Stimulated activated CD8-positive, alpha-beta memory T cell treated with anti-CD3 and anti-CD28 coated beads, Interleukin-12 subunit alpha, Interleukin-12 subunit beta, amount 100 ng/mL, for 24 hours (primary cell): ENCODE measurements around the gene MADD.
"Not testable (repeated sequence)": the region's sequence is repeated elsewhere in the genome, so short reads cannot be mapped to it uniquely, and the experiment has no call there.

Experiments
- DNase-seq: peaks from one replicate; pipeline ENCODE4 v3.0.0-alpha.2; 2020; ENCODE audit errors: extremely low read depth

The MADD gene

GRCh38 chr11:47318166-47318565 is 48.2 kb downstream of the MADD start:
- no peak for DNase-seq

- no peak for DNase-seq
Observed at GRCh38 chr11:47324520-47324919, 54.6 kb downstream of the MADD start.

DNA sequence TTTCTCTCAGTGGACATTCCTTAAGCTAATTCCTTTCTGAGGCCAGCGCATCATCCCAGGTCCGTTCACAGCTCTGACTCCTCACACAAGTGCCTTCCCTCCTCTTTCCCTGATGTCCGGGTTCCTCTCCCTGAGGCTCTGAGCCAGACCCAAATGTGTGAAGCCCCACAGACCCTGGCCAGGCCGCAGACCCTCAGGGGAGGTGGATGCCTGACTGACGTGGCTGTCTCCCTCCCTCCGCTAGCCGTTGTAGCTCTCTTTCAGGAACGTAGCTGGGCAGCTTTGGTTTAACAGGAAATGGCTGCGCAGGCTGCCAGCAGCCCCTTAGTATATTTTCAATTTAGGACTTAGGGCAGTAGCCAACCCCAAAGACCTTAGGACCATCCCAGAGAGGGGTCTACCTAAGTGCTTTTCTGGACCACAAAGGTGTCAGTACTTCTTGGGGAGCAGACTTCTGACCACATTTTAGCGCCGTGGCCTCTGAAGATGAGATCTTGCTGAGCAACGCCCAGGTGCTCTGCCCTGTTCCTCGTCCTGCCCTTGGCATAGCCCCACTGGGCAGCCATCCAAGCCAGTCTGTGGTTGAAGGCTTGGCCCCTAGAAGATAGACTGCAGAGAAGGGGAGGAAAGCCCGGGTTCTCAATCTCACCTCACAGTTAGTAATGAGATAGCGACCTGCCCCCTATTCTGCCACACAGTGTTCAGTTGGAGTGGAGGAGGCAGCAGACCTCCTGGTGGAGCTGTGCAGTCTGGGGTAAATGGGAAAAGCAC is 55.5 kb downstream of the MADD start:
- DNase-seq: no peak

- DNase-seq: no peak
Observed at GRCh38 chr11:47326198-47326597, 56.3 kb downstream of the MADD start.

DNA sequence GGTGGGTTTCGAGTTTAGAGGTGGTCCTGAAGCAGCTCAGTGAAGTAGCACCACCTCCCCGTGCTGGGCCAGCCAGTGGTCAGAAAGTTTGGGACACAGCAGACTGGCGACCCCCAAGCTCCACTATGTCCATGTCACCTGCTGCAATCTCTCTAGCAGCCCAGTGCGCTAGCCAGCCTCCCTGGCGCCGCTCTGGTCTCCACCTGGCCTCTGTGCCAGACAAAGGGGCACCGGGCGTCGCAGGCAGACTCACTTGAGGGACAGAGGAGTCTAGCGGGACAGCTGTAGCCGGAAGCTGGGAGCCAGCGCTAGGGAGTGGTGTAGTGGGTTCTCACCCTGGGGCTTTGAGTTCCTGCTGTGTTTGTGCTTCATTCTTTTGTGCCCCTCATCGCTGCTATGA is 57.1 kb downstream of the MADD start:
- no peak for DNase-seq

DNA sequence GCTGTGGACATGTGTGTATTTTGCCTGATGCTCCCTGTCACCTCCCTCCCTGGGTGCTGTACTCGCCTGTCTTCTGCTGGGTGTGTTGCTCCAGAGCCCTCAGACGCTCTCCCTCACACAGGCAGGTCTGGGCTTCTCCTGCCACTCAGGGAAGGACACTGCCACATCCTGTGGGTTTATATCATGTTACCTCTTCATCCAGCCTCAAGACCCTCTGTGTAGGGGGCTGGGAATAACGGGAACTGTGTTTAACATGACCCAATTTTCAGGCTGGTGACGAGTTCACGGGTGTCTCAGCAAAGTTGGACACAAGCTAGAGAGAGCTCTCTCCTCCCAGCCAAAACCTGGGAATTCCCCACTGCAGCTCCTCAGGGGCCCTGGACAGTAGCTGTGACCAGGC is 58.0 kb downstream of the MADD start:
- no peak for DNase-seq

GRCh38 chr11:47328449-47329390 is 58.8 kb downstream of the MADD start:
- DNase-seq: no peak

GRCh38 chr11:47329431-47329986 is 59.6 kb downstream of the MADD start:
- no peak for DNase-seq

- no peak for DNase-seq
Observed at GRCh38 chr11:47329987-47330931, 60.3 kb downstream of the MADD start.

DNA sequence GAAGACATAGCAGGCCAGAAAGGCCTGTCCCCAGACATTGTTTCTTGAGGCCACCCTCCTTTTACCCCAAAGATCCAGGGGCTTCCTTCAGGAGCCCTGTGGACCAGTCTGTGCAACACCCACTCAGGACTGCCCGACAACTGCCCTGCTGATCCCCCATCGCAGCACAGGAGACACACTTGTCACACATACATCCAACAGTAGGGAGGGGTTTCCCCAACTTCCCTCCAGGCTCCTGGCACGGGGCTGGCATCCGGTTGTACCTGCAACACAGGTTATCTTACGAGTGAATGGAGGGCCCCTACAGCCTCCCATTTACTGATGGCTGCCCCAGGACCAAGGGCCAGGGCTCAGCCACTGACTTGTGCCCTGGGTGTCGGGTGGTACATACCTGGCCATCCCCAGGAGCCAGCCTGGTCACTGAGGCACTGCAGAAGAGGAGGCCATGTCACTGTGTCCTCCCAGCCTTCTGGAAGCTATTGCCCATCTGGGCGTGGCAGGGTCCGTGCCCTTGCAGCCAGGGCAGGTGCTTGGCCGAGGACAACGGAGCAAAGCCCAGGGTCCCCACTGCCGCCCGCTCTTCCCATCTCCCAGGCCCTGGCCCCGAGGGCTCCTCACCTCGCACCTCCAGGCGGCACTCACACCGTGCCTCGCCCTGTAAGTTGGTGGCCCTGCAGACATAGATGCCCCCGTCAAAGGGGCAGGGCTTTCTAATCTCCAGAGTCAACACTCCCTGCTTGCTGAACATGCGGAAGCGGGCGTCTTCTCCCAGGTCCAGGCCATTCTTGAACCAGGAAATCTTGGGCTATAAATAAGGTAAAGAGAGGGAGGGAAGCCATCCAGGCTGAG is 61.7 kb downstream of the MADD start:
- DNase-seq: no peak

GRCh38 chr11:47332303-47332711 is 62.4 kb downstream of the MADD start:
- DNase-seq: no peak

- no peak for DNase-seq
Observed at GRCh38 chr11:47332791-47333525, 63.0 kb downstream of the MADD start.

DNA sequence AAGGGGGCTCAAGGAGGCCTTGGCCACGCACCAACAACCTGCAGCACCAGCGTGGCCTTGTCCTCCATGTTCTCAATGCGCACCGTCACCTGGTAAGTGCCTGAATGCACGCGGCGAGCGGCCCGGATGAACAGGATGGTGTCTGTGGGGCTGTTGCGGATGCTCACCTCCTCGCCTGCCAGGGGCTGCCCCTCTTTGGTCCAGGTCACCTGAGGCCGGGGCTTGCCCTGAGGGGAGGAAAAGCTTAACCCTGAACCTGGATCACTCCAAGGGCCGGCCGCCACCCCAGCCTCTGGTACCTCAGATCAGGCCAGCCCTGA is 63.6 kb downstream of the MADD start:
- no peak for DNase-seq

DNA sequence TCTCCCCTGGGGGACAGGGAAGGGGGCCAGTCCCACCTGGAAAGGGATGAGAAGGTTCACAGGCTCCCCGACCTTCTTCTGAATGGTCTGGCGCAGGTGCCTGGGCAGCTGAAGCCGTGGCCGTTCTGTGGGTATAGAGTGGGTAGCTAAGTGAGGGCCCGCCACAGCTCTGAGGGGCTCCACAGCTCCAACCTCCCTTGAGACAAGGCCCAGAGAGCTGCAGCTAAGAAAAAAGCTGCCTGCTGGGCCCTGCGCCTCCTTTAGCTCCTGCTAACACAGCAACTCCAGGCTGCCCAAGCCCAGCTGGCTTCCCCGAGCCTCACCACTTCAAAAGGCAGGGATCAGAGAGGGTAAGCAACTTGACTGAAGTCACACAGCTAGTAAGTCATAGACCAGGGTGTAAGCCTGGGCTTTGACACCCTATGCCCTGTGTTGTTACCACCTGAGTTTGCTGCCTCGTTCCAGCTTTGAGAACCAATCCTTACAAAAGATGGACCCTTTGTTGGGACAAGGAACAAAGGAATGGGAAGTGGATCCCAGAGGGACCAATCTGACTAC is 64.0 kb downstream of the MADD start:
- no peak for DNase-seq

DNA sequence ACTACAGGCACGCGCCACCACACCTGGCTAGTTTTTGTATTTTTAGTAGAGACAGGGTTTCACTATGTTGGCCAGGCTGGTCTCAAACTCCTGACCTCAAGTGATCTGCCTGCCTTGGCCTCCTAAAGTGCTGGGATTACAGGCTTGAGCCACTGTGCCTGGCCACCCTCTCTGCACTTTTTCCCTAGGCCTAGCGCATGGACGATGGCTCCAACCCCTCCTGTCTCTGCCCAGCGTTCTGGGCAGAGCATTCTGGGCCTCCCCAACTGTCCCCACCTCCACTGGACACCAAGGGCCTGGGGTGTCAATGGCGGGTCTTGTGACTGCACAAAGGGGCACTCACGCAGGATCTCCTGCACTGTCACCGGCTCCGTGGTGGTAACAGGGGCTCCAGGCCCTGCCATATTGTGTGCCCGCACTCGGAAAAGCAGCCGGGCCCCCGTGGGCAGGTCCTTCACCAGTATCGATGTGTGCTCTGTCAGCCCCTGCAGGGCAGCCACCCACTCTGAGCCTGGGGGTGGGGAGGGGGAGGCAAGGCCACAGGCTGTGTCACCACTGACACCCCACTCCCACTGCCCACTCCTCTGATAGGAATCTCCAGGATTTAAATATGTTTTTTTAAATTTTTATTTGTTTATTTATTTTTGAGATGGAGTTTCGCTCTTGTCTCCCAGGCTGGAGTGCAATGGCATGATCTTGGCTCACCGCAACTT is 64.9 kb downstream of the MADD start:
- not testable (repeated sequence) for DNase-seq

GRCh38 chr11:47335733-47336132 is 65.8 kb downstream of the MADD start:
- no peak for DNase-seq

- DNase-seq: no peak
Observed at GRCh38 chr11:47336595-47336994, 66.7 kb downstream of the MADD start.

GRCh38 chr11:47337229-47337924 is 67.4 kb downstream of the MADD start:
- no peak for DNase-seq
